22Rv1 (cell line): ENCODE data around the gene PALLD.

Experiments
- ZFX ChIP-seq: fragments of 450-650 bp; IDR thresholded peaks from 2 replicates; pipeline ENCODE4 v1.6.1; 2017; ENCODE audit warnings: antibody characterized with exemption, borderline replicate concordance
- TF ChIP-seq, protein P1 (sequence below): fragments of 450-650 bp; IDR thresholded peaks from 2 replicates; pipeline ENCODE4 v1.5.1; 2017; ENCODE audit warnings: mild to moderate bottlenecking

DNA sequence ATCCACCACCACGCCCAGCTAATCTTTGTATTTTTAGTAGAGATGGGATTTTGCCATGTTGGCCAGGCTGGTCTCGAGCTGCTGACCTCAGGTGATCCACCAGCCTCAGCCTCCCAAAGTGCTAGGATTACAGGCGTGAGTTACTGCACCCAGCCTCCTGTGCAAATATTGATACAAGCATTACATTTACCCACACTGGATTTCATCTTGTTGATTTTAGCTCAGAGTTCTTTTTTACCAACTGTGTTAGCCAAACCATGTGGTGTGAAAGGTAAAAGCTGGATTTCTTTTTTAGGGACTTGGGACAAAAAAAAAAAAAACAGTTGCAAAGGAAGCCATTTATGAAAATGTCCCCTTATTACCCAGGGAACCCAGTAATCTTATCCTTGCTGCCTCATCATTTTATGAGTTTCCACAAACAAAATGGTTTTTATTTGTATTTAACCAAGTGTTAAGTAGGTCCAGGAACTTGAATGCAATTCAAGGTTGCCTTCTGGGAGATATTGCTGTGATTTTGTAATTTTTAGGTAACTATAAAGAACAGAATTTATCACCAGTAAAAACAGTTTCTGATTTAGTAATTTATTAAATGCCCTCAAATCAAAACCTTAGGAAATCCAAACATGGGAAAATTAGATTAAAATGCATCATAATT is 202.5 kb downstream of the PALLD start:
- TF ChIP-seq, protein P1, sequence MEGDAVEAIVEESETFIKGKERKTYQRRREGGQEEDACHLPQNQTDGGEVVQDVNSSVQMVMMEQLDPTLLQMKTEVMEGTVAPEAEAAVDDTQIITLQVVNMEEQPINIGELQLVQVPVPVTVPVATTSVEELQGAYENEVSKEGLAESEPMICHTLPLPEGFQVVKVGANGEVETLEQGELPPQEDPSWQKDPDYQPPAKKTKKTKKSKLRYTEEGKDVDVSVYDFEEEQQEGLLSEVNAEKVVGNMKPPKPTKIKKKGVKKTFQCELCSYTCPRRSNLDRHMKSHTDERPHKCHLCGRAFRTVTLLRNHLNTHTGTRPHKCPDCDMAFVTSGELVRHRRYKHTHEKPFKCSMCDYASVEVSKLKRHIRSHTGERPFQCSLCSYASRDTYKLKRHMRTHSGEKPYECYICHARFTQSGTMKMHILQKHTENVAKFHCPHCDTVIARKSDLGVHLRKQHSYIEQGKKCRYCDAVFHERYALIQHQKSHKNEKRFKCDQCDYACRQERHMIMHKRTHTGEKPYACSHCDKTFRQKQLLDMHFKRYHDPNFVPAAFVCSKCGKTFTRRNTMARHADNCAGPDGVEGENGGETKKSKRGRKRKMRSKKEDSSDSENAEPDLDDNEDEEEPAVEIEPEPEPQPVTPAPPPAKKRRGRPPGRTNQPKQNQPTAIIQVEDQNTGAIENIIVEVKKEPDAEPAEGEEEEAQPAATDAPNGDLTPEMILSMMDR: no peak
- no peak for TF ChIP-seq ZFX
